DOHH2 (cell line): ENCODE measurements around the gene MAP6.

Experiments used
- CTCF ChIP-seq: fragments of 200-600 bp; sonication (generic); IDR thresholded peaks from one replicate; pipeline ENCODE4 v1.5.1; 2014; ENCODE audit warnings: antibody characterized with exemption, mild to moderate bottlenecking, low read depth, low read length; ENCODE audit not compliant: poor library complexity, severe bottlenecking
- EZH2phosphoT487 ChIP-seq: fragments of 200-600 bp; sonication (generic); IDR thresholded peaks from 2 replicates; pipeline ENCODE4 v1.6.1; 2017; ENCODE audit warnings: borderline replicate concordance, mild to moderate bottlenecking, antibody characterized with exemption, low read length, moderate library complexity, mixed read lengths

GRCh38 chr11:75611823-75612222, 57.0 kb downstream of the MAP6 start:
- TF ChIP-seq CTCF (no peak), EZH2phosphoT487 (no peak)
